GM18508 (cell line): ENCODE data around the gene GPR141.

Experiments used
- ATAC-seq: cut with Tn5 transposase; IDR thresholded peaks from one replicate; pipeline ENCODE4 v1.9.1; 2021; ENCODE audit warnings: moderate number of reproducible peaks; ENCODE audit not compliant: insufficient read depth, unreplicated experiment

Gene GPR141

DNA sequence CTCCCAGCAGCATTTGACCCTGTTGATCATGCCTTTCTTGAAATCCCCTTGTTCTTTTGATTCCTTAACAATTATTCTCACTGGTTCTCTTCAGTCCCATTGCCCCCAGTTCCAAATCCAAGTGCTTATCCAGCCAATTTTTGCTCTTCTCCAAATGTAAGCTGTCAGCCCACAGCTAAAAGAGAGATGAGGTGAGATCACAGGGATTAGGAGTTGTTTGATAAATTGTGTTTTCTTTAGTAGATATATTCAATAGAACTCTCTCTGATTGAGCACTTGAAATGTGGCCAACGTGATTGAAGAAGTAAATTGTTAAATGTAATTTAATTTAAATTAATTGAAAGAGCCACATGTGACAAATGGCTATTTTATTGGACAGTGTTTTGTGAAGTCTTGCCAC lies 88.2 kb downstream of the GPR141 start:
- no peak for ATAC-seq

DNA sequence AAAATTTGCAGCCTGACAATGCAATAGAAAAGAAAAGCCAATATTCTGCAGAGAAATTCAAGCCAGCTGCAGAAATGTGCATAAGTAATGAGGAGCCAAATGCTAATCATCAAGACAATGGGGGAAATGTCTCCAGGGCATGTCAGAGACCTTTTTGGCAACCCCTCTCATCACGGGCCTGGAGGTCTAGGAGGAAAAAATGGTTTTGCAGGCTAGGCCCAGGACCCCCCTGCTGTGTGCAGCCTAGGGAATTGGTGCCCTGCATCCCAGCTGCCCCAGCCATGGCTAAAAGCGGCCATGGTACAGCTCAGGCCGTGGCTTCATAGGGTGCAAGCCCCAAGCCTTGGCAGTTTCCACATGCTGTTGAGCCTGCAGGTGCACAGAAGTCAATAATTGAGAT lies 92.4 kb downstream of the GPR141 start:
- no peak for ATAC-seq

DNA sequence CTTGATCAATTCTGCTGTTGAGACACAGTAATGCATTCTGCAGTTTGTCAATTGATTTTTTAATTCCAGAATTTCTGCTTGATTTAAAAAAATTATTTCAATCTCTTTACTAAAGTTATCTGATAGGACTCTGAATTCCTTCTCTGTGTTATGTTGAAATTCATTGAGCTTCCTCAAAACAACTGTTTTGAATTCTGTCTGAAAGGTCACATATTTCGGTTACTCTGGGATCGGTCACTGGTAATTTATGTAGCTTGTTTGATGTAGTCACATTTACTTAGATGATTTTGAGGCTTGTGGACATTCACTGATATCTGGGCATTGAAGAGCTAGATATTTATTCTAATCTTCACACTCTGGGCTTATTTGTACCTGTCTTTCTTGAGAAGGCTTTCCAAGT lies 97.6 kb downstream of the GPR141 start:
- no peak for ATAC-seq

DNA sequence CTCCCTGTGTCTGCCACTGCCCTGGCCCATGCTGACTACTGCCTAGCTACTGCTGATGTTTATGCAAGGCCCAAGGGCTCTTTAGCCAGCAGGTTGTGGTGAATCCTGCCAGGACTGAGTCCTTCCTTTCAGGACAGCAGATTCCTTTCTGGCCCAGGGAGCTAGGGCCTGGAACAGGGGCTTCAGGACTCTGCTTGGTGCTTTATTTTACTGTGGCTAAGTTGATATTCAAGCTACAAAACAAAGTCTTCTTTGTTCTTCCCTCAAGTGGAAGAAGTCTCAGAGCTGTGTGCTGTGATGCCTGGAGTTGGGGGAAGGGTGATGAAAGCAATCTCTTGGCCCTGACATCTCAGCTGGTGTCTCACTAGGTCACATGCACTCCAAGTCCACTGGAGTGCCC lies 98.6 kb downstream of the GPR141 start:
- ATAC-seq = no peak

DNA sequence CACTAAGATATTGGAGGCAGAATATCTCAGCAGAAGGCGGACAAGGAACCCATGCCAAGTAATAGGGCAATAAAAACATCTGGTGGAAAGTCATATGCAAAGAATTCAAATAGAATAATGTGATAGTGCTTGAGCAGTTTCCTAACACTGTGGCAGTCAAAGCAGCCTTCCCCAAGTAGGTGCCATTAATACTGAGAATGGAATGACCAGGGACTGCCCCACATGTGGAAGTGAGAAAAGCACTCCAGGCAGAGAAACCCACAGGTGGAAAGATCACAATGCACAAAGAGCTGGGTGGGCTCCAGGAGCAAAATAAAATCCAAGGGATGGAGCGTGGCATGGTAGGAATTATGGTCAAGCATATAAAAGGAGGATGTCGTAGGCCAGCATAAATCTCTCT lies 100.4 kb downstream of the GPR141 start:
- ATAC-seq = no peak

DNA sequence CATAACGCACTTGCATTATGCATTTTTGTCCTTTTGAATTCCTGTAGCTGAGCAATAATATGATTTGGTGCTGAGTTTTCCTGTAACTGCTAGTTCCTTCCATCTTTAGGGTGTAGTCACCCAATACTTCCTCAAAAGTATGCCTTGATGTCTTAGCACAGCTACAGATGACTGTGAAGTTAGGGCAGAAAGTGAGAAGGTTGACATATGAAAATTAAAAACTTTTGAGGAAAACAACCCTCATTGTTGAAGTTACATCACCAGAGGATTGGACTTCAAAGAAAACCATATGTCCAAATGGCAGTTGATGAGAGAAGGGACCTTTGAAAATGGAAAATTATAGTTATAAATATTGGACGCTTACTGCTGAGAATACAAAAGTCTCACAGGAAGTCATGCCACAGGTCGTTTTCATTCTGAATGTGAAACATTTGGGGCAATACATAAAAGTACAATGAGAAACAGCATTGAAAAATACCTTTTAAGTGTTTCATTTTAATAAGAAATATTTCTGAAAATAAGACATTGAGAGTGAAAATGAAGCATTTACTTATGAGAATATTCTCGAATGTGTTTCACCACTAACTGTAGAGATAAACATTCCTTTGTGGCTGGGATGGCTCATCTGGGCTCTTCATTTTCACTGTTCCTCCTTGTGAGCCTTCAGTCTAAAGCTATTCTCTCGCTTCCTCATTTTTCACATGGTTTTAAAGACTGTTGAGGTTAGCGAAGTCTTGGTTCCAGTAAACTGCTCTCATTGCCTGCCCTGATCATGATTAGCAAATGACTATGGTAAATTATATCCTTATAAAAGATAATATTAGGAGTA lies 103.4 kb downstream of the GPR141 start:
- ATAC-seq = peak; percentile 82
